Left lung (tissue), 10 donors: ENCODE data around the gene ARSA. TPM values are rescaled to one million over a fixed set of nuclear protein-coding genes. Genes with fewer than 3 reads are reported as not detected.
A peak's percentile ranks its signal among the peaks of the same experiment; 100 is the strongest.

Experiments used
- ATAC-seq: fragments of 200-7000 bp; cut with Tn5 transposase; one replicate; pipeline ENCODE4 v1.9.1; 2020; ENCODE audit warnings: moderate library complexity
- DNase-seq, 4 donors: peaks; one replicate each; pipeline ENCODE4 v3.0.0-alpha.2; 2013 to 2020
- H3K27ac ChIP-seq, 2 donors: fragments of 200-600 bp; sonication (generic) in 1 of 2; one replicate each; pipeline versions ENCODE4 v1.5.0 to v1.8.0; 2020 to 2021
- H3K27me3 ChIP-seq, 2 donors: fragments of 200-600 bp; sonication (generic) in 1 of 2; one replicate each; pipeline versions ENCODE4 v1.5.0 to v1.8.0; 2020 to 2021
- H3K36me3 ChIP-seq, 2 donors: fragments of 200-600 bp; sonication (generic) in 1 of 2; one replicate each; pipeline versions ENCODE4 v1.5.0 to v1.8.0; 2020 to 2021
- H3K4me1 ChIP-seq, 2 donors: fragments of 200-600 bp; one replicate each; pipeline ENCODE4 v1.8.0; 2021
- H3K4me3 ChIP-seq, 2 donors: fragments of 200-600 bp; sonication (generic) in 1 of 2; one replicate each; pipeline versions ENCODE4 v1.5.0 to v1.8.0; 2020 to 2021; ENCODE audit warnings: mild to moderate bottlenecking in 1 of 2
- H3K9me3 ChIP-seq, 2 donors: fragments of 200-600 bp; sonication (generic) in 1 of 2; one replicate each; pipeline versions ENCODE4 v1.5.0 to v1.8.0; 2020 to 2021
- CTCF ChIP-seq, 2 donors: fragments of 200-600 bp; sonication (generic) in 1 of 2; IDR thresholded peaks; one replicate each; pipeline versions ENCODE4 v1.5.0 to v1.8.0; 2021; ENCODE audit warnings: antibody characterized with exemption in 2 of 2
- intact Hi-C, 2 donors: fragments of 100-400 bp; cut with DNase I; formaldehyde crosslinking; loops; one replicate each; pipeline versions ENCODE4 v1.11.2 to v1.14.2; 2022
- polyA plus RNA-seq, 6 donors: library from polyadenylated mRNA; unstranded; fragments of 120-200 nt; gene quantifications; one replicate each; pipeline ENCODE4 v1.2.1, GENCODE V29; 2013; ENCODE audit not compliant: insufficient read length in 6 of 6
- total RNA-seq, 2 donors: library from RNA; stranded (reverse); fragmentation: NEBNext Ultra II Directional; extraction: Animal tissue kit (Norgen Biotek cat#: 25700); gene quantifications; one replicate each; pipeline ENCODE4 v1.2.1, GENCODE V29; 2021
- donor health status: DM: no; HTN: yes; CAD: no.
- donor health status: DM: no; HTN: no; CAD: no.

The ARSA gene
- total and polyA plus RNA-seq, 8 donors, result 17.8 to 58.0 (median 21.0) TPM

GRCh38 chr22:50585781-50586180 is 42.2 kb downstream of the ARSA start:
- no peaks in the 10 kb centered on the region for H3K27me3 ChIP-seq
- H3K9me3 ChIP-seq, result no peaks in the 10 kb centered on the region
- H3K4me3 ChIP-seq, result no peak overlapping the region
- ATAC-seq (no peak), DNase-seq (no peak)
- peaks cover 5 to 22% of the 10 kb centered on the region in 2 donors for H3K4me1 ChIP-seq
- no peak overlapping the region for H3K27ac ChIP-seq
- TF ChIP-seq CTCF (IDR thresholded peaks at IDR 0.05), result no peak
- intact Hi-C loops, result no loop called here
- peaks cover 0 to 5% of the 10 kb centered on the region in 2 donors for H3K36me3 ChIP-seq

GRCh38 chr22:50585238-50585637 is 42.7 kb downstream of the ARSA start:
- Histone ChIP-seq H3K4me3 (no peak overlapping the region), H3K27ac (no peak overlapping the region), H3K36me3 (peaks cover 0 to 11% of the 10 kb centered on the region in 2 donors), H3K4me1 (peaks cover 5 to 25% of the 10 kb centered on the region in 2 donors), H3K9me3 (no peaks in the 10 kb centered on the region), H3K27me3 (no peaks in the 10 kb centered on the region)
- DNase-seq (no peak), ATAC-seq (no peak)
- intact Hi-C loops, result no loop called here
- TF ChIP-seq CTCF (IDR thresholded peaks at IDR 0.05), result no peak

GRCh38 chr22:50584106-50585096 is 43.6 kb downstream of the ARSA start:
- Histone ChIP-seq H3K4me1 (peaks cover 5 to 25% of the 10 kb centered on the region in 2 donors), H3K4me3 (no peak overlapping the region), H3K27me3 (no peaks in the 10 kb centered on the region), H3K36me3 (peaks cover 0 to 17% of the 10 kb centered on the region in 2 donors), H3K9me3 (no peaks in the 10 kb centered on the region), H3K27ac (no peak overlapping the region)
- ATAC-seq (no peak), DNase-seq (no peak)
- intact Hi-C loops, result no loop called here
- no peak for TF ChIP-seq CTCF (IDR thresholded peaks at IDR 0.05)

GRCh38 chr22:50583294-50583861 is 44.6 kb downstream of the ARSA start:
- intact Hi-C loops, result no loop called here
- TF ChIP-seq CTCF (IDR thresholded peaks at IDR 0.05), result peak in 1 of 2 donors; percentile 7
- no peak for DNase-seq
- peak overlapping the region; percentile 99 to 100 for H3K27ac ChIP-seq
- peaks cover 0 to under 1% of the 10 kb centered on the region in 2 donors for H3K27me3 ChIP-seq
- ATAC-seq, result peak; percentile 33
- H3K36me3 ChIP-seq, result peaks cover 0 to 25% of the 10 kb centered on the region in 2 donors
- peaks cover 8 to 33% of the 10 kb centered on the region in 2 donors for H3K4me1 ChIP-seq
- peak overlapping the region; percentile 77 to 91 for H3K4me3 ChIP-seq
- H3K9me3 ChIP-seq, result no peaks in the 10 kb centered on the region
